Measurements from ENCODE around the gene CD2AP. TPM values are rescaled to one million over a fixed set of nuclear protein-coding genes. Genes with fewer than 3 reads are reported as not detected.
A peak's percentile ranks its signal among the peaks of the same experiment; 100 is the strongest.

The CD2AP gene
- total and polyA plus RNA-seq, 10 donors = 7.2 to 41.9 (median 31.9) TPM

- peaks cover 14 to 33% (median 24%) of the 10 kb centered on the region in 6 donors for H3K4me1 ChIP-seq
- no peak overlapping the region for H3K4me3 ChIP-seq
- no peaks in the 10 kb centered on the region for H3K27me3 ChIP-seq (replicated peaks in 1 of 7)
- peaks cover 0 to 4% (median 0%) of the 10 kb centered on the region in 8 donors for H3K9me3 ChIP-seq
- no peak for DNase-seq
- TF ChIP-seq POLR2AphosphoS5 (IDR thresholded peaks at IDR 0.05) = no peak
- TF ChIP-seq CTCF (IDR thresholded peaks at IDR 0.05 in 8 of 11, conservative IDR thresholded peaks at IDR 0.05 in 3 of 11) = no peak
- TF ChIP-seq POLR2A (IDR thresholded peaks at IDR 0.05) = no peak
- H3K36me3 ChIP-seq = no peaks in the 10 kb centered on the region
- intact Hi-C loops (cut with DNase I; ENCODE audit: low total_unique reads) = no loop called here
- H3K27ac ChIP-seq = no peak overlapping the region
- 93 to 98% (median 97%) methylated on average over 5 of the region's 5 CpGs for whole genome bisulfite sequencing, 5 donors
Measured at GRCh38 chr6:47475319-47475816, 2.2 kb upstream of the CD2AP start.

- intact Hi-C loops (cut with DNase I; ENCODE audit: low total_unique reads) = no loop called here
- Histone ChIP-seq H3K4me1 (peaks cover 14 to 49% (median 35%) of the 10 kb centered on the region in 6 donors), H3K36me3 (no peaks in the 10 kb centered on the region), H3K27me3 (replicated peaks in 1 of 7) (no peaks in the 10 kb centered on the region), H3K27ac (peak overlapping the region; percentile 94 to 98 (median 97)), H3K4me3 (peak overlapping the region; percentile 73 to 85 (median 80)), H3K9me3 (no peaks in the 10 kb centered on the region)
- TF ChIP-seq CTCF (IDR thresholded peaks at IDR 0.05 in 8 of 11, conservative IDR thresholded peaks at IDR 0.05 in 3 of 11) = no peak
- TF ChIP-seq POLR2AphosphoS5 (IDR thresholded peaks at IDR 0.05) = no peak
- no peak for TF ChIP-seq POLR2A (IDR thresholded peaks at IDR 0.05)
- DNase-seq = no peak
- WGBS, 5 donors = 8 to 15% (median 12%) methylated on average over 21 of the region's 21 CpGs
Measured at GRCh38 chr6:47476781-47477496, 650 bp upstream of the CD2AP start.

- H3K9me3 ChIP-seq = no peaks in the 10 kb centered on the region
- H3K27ac ChIP-seq = peak overlapping the region; percentile 94 to 98 (median 97)
- no peaks in the 10 kb centered on the region for H3K27me3 ChIP-seq (replicated peaks in 1 of 7)
- intact Hi-C loops (cut with DNase I; ENCODE audit: low total_unique reads) = no loop called here
- peaks cover 14 to 64% (median 46%) of the 10 kb centered on the region in 6 donors for H3K4me1 ChIP-seq
- H3K36me3 ChIP-seq = no peaks in the 10 kb centered on the region
- TF ChIP-seq POLR2AphosphoS5 (IDR thresholded peaks at IDR 0.05) = no peak
- no peak for DNase-seq
- H3K4me3 ChIP-seq = peak overlapping the region; percentile 73 to 85 (median 80)
- 0 to 1% (median 0%) methylated on average over 24 to 31 of the region's 31 CpGs for WGBS, 5 donors
Measured at GRCh38 chr6:47478233-47479139, 897 bp downstream of the CD2AP start.

GRCh38 chr6:47479140-47479508 lies 1.5 kb downstream of the CD2AP start:
- WGBS, 5 donors = 3 to 9% (median 6%) methylated on average over 5 of the region's 5 CpGs
- H3K27me3 ChIP-seq (replicated peaks in 1 of 7) = no peaks in the 10 kb centered on the region
- no peaks in the 10 kb centered on the region for H3K9me3 ChIP-seq
- intact Hi-C loops (cut with DNase I; ENCODE audit: low total_unique reads) = no loop called here
- peak overlapping the region; percentile 73 to 85 (median 80) for H3K4me3 ChIP-seq
- peak overlapping the region; percentile 94 to 98 (median 97) for H3K27ac ChIP-seq
- TF ChIP-seq CTCF (IDR thresholded peaks at IDR 0.05 in 8 of 11, conservative IDR thresholded peaks at IDR 0.05 in 3 of 11) = no peak
- TF ChIP-seq POLR2AphosphoS5 (IDR thresholded peaks at IDR 0.05) = no peak
- TF ChIP-seq POLR2A (IDR thresholded peaks at IDR 0.05) = no peak
- H3K4me1 ChIP-seq = peaks cover 14 to 71% (median 51%) of the 10 kb centered on the region in 6 donors
- H3K36me3 ChIP-seq = no peaks in the 10 kb centered on the region
- no peak for DNase-seq

Data from spleen (tissue), 11 donors.